Measurements from ENCODE around the gene GP1BB.
A peak's percentile ranks its signal among the peaks of the same experiment; 100 is the strongest.

GP1BB gene

GRCh38 chr22:19756288-19757128, 33.2 kb downstream of the GP1BB start:
- DNase-seq = no peak

GRCh38 chr22:19757140-19757984, 34.0 kb downstream of the GP1BB start:
- no peak for DNase-seq

- no peak for DNase-seq
These were observed 34.9 kb downstream of the GP1BB start for GRCh38 chr22:19757985-19758895.

- DNase-seq = no peak
These were observed 35.6 kb downstream of the GP1BB start for GRCh38 chr22:19758896-19759426.

GRCh38 chr22:19759427-19760057, 36.2 kb downstream of the GP1BB start:
- DNase-seq = no peak

GRCh38 chr22:19760058-19760950, 37.0 kb downstream of the GP1BB start, which contains the start of gene TBX1:
TBX1 (plus strand) TSS chr22:19760778; CDS start chr22:19760844, 66 bp downstream.
- DNase-seq = no peak

GRCh38 chr22:19760951-19761724, 37.8 kb downstream of the GP1BB start:
- no peak for DNase-seq

GRCh38 chr22:19761725-19762567, 38.6 kb downstream of the GP1BB start:
- peak in 1 of 2 experiments; percentile 27 for DNase-seq

GRCh38 chr22:19762568-19763457, 39.5 kb downstream of the GP1BB start:
- DNase-seq = no peak

- DNase-seq = no peak
These were observed 40.3 kb downstream of the GP1BB start for GRCh38 chr22:19763458-19764298.

- no peak for DNase-seq
These were observed 40.9 kb downstream of the GP1BB start for GRCh38 chr22:19764299-19764593.

GRCh38 chr22:19764636-19765476, 41.5 kb downstream of the GP1BB start:
- DNase-seq = no peak

GRCh38 chr22:19765477-19766239, 42.3 kb downstream of the GP1BB start:
- no peak for DNase-seq

- no peak for DNase-seq
These were observed 42.8 kb downstream of the GP1BB start for GRCh38 chr22:19766240-19766510.

- DNase-seq = no peak
These were observed 43.4 kb downstream of the GP1BB start for GRCh38 chr22:19766511-19767426.
